ENCODE data around the gene ERMARD.
"Not testable (repeated sequence)": the region's sequence is repeated elsewhere in the genome, so short reads cannot be mapped to it uniquely, and the experiment has no call there.

Gene ERMARD

DNA sequence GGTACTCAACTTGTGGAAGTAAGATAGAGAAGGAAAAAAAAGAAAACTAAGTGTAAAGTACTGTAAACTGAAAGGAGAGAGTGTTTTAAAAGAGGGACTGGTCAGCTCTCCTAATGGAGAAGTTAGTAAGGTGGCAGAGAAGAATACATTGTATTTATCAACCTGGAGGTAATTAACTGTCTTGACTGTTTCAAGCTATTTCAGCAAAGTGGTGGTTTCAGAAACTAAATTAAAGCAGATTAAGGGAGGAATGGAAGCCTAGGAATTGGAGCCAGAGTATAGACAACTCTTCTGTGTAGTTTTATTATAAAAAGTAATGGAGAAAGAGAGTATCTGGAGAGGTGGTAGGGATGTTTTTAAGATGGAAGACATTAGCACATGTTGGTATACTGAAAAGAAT, 24.5 kb upstream of the ERMARD start:
- no peak for DNase-seq
- in situ Hi-C loops (cut with MboI; ENCODE audit: low pct_unique_long_range_greater_than_20kb, low sequenced_read_pairs) = no loop called here

DNA sequence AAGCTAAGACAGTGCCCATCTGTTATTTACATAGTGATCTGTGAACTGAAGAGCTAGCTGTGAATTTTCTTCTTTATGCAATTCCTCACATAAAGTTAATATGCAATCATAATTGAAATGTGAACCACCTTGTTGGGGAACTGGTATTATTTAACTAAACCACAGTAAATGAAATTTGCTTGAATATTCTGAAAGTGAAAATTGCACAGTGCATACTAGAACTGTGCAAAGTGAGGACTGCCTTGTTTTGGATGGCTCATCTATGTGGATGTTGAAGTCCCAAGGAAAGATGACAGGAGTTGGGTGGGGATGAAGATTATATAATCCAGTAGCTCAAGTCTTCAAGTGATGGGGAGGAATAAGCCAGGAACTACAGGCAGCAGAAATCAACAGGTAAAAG, 21.5 kb upstream of the ERMARD start:
- in situ Hi-C loops (cut with MboI; ENCODE audit: low pct_unique_long_range_greater_than_20kb, low sequenced_read_pairs) = no loop called here
- no peak for DNase-seq

GRCh38 chr6:169738204-169738975, 13.0 kb upstream of the ERMARD start:
- DNase-seq = no peak
- in situ Hi-C loops (cut with MboI; ENCODE audit: low pct_unique_long_range_greater_than_20kb, low sequenced_read_pairs) = no loop called here

DNA sequence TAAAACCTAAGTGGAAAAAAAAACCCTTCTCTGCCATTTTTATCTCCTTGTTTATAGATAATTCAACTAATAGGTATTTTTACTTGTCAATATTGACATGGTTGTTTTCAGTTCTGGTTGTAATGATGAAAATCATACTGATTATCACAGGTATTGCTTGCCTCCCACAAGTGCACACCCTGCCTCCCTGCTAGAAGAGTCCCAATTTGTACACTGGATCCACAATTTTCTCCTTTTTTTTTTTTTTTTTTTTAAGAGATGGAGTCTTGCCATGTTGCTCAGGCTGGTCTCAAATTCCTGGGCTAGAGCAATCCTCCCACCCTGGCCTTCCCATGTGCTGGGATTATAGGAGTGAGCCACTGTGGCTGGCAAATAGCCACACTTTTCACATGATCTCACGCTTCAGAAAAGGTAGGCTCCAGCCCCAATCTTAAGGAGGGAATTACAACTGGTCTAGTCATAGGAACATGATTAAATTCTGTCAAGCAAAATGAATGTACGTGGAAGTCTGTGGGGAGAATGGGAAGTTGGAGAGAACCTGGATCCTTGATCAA, 12.4 kb upstream of the ERMARD start:
- in situ Hi-C loops (cut with MboI; ENCODE audit: low pct_unique_long_range_greater_than_20kb, low sequenced_read_pairs) = no loop called here
- DNase-seq = no peak

DNA sequence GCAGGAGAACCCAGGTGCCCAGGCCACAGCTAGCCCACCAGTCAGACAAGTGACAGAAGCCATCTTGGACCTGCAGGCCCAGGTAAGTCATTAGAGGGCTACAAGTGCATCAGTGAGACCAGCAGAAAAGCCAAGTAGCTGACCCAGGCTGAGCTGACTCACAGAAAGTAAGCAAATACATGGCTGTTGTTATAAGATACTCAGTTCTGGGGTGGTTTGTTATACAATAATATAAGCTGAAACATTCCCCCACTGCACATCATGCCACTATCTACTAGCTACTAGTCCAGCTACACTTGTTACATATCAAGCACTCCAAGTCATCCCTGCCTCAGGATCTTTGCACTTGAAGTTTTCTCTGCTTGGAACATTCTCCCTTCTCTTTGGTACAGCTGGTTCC, 10.1 kb upstream of the ERMARD start:
- DNase-seq = no peak
- in situ Hi-C loops (cut with MboI; ENCODE audit: low pct_unique_long_range_greater_than_20kb, low sequenced_read_pairs) = no loop called here

DNA sequence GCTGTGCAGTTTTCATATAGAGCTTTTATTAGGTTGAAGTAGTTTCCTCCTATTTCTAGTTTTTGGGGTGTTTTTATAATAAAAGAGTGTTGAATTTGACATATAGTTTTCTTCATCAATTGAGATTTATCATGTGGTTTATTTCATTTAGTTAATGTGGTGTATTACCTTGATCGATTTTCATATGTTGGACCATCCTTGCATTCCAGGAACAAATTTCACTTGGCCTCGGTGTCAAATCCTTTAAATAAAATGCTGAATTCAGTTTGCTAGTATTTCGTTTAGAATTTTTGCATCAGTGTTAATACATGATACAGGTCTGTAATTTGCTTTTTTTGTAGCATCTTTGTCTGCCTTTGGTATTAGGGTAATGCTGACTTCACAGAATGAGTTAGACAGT, 6.0 kb upstream of the ERMARD start:
- in situ Hi-C loops (cut with MboI; ENCODE audit: low pct_unique_long_range_greater_than_20kb, low sequenced_read_pairs) = no loop called here
- DNase-seq = no peak

DNA sequence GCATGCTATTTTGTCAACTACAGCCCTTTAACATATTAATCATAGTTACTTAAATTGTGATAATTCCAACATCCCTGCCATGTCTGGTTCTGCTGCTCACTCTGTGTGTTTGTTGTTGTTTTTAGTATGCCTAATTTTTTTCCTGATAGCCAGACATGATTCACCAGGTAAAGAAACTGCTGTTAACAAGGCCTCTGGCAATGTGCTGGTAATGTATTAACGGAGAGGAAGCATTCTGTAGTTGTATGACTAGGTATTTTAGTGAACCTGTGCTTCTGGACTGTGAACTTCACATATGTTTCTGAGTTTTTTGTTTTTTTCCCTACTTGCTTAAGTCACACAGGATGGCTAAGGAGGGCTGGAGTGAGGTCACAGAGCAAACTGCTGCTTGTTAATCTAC, 4.9 kb upstream of the ERMARD start:
- in situ Hi-C loops (cut with MboI; ENCODE audit: low pct_unique_long_range_greater_than_20kb, low sequenced_read_pairs) = no loop called here
- DNase-seq = no peak

GRCh38 chr6:169752074-169752623, 727 bp downstream of the ERMARD start:
- no peak for DNase-seq
- in situ Hi-C loops (cut with MboI; ENCODE audit: low pct_unique_long_range_greater_than_20kb, low sequenced_read_pairs) = no loop called here

GRCh38 chr6:169755162-169755561, 3.7 kb downstream of the ERMARD start:
- in situ Hi-C loops (cut with MboI; ENCODE audit: low pct_unique_long_range_greater_than_20kb, low sequenced_read_pairs) = no loop called here
- DNase-seq = no peak

GRCh38 chr6:169763308-169763707, 11.9 kb downstream of the ERMARD start:
- DNase-seq = no peak
- in situ Hi-C loops (cut with MboI; ENCODE audit: low pct_unique_long_range_greater_than_20kb, low sequenced_read_pairs) = no loop called here

- no peak for DNase-seq
- in situ Hi-C loops (cut with MboI; ENCODE audit: low pct_unique_long_range_greater_than_20kb, low sequenced_read_pairs) = no loop called here
These were observed 12.5 kb downstream of the ERMARD start for GRCh38 chr6:169763881-169764280.

DNA sequence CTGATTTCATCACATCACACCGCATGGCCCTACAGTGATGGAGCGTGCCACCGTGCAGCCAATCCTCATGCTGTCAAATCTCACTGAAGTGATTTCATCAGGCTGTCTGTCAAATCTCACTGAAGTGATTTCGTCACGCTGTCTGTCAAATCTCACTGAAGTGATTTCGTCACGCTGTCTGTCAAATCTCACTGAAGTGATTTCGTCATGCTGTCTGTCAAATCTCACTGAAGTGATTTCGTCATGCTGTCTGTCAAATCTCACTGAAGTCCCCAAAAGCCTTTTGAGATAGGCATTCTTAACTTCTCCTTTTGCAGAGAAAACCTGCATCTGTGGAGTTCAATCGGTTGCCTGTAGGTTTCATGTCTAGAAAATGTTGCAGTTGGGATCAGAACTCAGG, 14.4 kb downstream of the ERMARD start:
- in situ Hi-C loops (cut with MboI; ENCODE audit: low pct_unique_long_range_greater_than_20kb, low sequenced_read_pairs); DNase-seq: not testable (repeated sequence)

GRCh38 chr6:169766232-169766631, 14.8 kb downstream of the ERMARD start:
- in situ Hi-C loops (cut with MboI; ENCODE audit: low pct_unique_long_range_greater_than_20kb, low sequenced_read_pairs) = no loop called here
- no peak for DNase-seq

GRCh38 chr6:169766921-169767736, 15.7 kb downstream of the ERMARD start:
- DNase-seq = no peak
- in situ Hi-C loops (cut with MboI; ENCODE audit: low pct_unique_long_range_greater_than_20kb, low sequenced_read_pairs) = no loop called here

GRCh38 chr6:169774347-169774746, 22.9 kb downstream of the ERMARD start:
- in situ Hi-C loops (cut with MboI; ENCODE audit: low pct_unique_long_range_greater_than_20kb, low sequenced_read_pairs) = no loop called here
- DNase-seq = no peak

GRCh38 chr6:169775321-169775720, 23.9 kb downstream of the ERMARD start:
- in situ Hi-C loops (cut with MboI; ENCODE audit: low pct_unique_long_range_greater_than_20kb, low sequenced_read_pairs) = no loop called here
- DNase-seq = no peak

DNA sequence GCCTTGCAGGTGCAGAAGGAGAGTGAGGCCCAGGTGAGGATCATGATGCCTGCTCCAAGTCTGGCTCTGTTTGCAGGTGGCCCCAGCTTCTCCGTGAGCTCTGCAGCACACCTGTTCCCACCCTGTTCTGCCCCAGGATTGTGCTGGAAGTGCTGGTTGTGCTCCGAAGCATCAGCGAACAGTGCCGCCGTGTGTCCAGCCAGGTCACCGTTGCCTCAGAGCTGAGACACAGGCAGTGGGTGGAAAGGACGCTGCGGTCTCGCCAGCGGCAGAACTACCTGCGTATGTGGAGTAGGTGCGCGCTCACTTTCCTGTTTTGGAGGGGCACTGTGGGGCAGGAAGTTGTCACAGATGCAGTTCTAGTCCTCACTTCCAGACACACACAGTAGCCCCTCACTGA, 25.0 kb downstream of the ERMARD start:
- in situ Hi-C loops (cut with MboI; ENCODE audit: low pct_unique_long_range_greater_than_20kb, low sequenced_read_pairs) = no loop called here
- no peak for DNase-seq

GRCh38 chr6:169777896-169778295, 26.5 kb downstream of the ERMARD start:
- in situ Hi-C loops (cut with MboI; ENCODE audit: low pct_unique_long_range_greater_than_20kb, low sequenced_read_pairs) = no loop called here
- no peak for DNase-seq

GRCh38 chr6:169778646-169779045, 27.2 kb downstream of the ERMARD start:
- in situ Hi-C loops (cut with MboI; ENCODE audit: low pct_unique_long_range_greater_than_20kb, low sequenced_read_pairs) = no loop called here
- DNase-seq = no peak
